DMS153 treated with DMSO at 0.1 percent for 48 hours (cell line): ENCODE data around the gene BPIFB2.

Source experiments
- DNase-seq: peaks from one replicate; lab custom pipeline; 2025; ENCODE audit not compliant: unreplicated experiment; lab: John Stamatoyannopoulos, UW

BPIFB2 gene

DNA sequence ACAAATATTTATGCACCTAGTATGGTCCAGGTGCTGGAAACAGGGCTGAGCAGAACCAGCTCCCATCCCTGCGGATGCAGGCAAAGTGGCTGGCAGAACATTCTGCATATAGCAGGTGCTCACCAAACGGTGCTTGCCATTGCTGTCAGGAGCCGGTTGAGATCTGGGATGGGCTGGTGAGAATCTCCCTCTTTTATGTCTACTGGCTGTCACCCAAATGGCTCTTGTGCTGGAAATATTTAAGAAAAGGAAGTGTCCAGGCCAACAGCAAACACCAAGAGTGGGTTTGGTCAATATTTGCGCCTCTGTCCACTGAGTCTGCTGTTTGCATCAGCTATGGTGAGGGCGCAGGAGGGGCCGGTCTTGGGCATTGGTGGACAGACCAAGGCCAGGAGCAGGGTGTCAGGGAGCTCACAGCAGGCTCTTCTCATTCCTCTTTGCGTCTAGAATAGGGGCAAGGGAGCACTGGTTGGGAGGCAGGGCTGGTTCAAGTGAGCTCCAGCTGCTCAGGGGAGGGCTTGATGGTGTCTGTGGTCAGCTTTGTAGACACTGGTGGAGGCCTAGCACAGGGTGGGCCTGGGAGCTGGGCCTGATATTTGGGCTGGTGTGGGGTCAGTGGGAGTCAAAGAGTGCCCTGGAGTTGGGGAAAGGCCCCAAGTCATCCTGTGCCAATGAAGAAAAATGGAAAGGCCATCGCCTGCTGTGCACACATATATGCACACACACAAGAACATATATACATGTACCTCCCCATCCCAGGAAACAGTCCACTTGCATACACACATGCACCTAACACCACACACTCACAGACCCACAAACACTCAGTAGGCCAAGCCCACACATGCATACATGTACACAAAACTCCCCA, 1.4 kb upstream of the BPIFB2 start:
- no peak for DNase-seq

- no peak for DNase-seq
Observed at GRCh38 chr20:33006776-33007375, 628 bp upstream of the BPIFB2 start.

GRCh38 chr20:33008336-33009213, 1.1 kb downstream of the BPIFB2 start:
- DNase-seq, result no peak

GRCh38 chr20:33009214-33010132, 2.0 kb downstream of the BPIFB2 start:
- peak; percentile 81 for DNase-seq

- DNase-seq, result no peak
Observed at GRCh38 chr20:33010133-33010504, 2.6 kb downstream of the BPIFB2 start.

DNA sequence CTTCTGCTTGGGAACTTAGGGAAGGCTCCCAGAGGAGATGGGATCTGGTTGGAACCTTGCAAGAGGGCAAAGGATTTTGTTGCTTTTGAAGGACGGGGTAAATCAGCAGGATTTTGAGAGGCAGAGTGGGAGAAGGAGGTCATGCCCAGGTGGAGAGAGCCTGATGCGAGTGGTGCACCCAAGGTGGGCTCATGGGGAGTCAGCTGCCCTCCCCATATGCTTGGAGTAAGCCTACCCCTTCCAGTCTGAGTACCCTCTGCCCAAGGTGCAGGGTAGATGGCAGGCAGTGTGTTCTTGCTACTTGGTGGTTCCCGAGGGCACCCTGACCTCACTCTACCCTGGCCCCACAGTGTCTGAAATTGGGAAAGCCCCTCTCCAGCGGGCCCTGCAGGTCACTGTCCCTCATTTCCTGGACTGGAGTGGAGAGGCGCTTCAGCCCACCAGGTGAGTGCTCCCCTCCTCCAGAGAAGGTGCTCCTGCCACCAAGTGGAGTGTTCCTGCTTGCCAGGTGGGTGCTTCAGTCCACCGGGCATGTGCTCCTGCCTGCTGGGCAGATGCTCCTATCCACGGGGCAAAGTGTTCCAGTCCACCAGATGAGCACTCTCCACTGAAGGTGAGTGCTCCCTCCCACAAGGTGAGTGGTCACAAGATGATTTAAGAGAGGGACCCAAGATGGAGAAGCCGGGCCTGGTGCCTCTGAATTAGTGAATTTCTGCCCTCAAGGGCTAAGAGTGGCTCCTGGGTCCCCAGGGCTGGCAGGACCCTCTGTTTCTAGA, 3.4 kb downstream of the BPIFB2 start:
- no peak for DNase-seq

- no peak for DNase-seq
Observed at GRCh38 chr20:33012327-33013189, 5.1 kb downstream of the BPIFB2 start.

DNA sequence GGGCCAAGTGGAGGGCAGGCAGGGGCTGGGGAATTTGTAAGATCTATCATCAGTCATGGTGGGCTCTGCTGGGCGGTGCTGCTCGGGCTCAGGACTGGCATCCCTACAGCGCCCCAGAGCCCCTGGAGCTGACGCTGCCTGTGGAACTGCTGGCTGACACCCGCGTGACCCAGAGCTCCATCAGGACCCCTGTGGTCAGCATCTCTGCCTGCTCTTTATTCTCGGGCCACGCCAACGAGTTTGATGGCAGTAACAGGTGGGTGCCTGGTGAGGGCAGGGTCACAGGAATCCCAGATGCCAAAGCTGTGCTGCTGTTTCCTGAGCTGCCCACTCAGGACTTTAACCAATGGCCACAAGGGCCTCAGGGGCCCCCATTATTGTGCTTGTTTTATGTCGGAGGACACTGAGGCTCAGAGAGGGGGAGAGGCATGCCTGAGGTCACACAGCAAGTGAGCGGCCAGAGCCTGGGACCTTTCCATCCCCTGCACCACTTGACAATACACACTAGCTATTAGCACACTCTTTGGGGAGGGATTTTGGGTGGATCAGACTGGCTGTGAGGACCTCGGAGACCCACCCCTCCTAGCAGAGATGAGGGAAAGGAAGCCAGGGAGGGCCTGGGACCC, 6.3 kb downstream of the BPIFB2 start:
- DNase-seq, result no peak

- DNase-seq, result no peak
Observed at GRCh38 chr20:33014336-33015113, 7.0 kb downstream of the BPIFB2 start.

DNA sequence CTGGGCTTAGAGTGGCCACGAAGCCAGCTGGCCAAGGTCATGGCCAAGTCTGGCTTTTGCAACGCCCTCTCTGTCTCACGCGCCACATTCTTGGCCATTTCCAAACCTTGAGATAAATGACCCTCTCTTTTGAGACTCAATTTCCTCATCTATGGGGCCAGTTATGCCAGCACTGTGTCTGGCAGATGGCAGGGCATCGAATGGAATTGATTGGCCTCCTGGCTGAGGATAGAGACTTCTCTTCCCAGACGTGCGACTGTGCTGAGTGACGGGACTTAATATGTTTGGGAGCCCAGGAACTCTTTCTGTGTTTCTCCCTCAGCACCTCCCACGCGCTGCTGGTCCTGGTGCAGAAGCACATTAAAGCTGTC, 7.6 kb downstream of the BPIFB2 start:
- no peak for DNase-seq

- DNase-seq, result no peak
Observed at GRCh38 chr20:33015700-33016580, 8.4 kb downstream of the BPIFB2 start.

DNA sequence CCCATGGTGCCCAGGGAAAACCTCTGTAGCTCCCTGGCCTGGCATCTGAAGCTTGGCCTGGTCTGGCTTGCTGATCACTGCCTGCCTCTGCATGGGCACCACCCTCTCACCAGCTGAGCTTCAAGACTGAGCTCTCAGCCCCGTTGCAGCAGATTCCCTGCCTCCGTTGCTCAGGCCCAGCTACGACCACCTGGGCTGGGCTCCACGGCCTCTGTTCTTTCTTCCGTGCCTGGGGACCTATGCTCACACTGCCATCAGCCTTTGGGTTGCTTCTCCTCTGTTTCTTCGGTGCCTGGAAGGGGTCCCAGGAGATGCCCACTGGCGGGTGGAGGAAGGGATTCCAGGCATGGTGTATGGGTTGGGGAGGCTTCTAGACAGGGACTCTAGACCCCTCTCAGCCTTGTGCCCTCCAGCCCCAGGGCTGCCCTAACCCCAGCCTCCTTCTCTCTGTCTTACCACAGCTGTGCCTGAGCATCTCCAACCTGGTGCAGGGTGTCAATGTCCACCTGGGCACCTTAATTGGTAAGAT, 9.1 kb downstream of the BPIFB2 start:
- no peak for DNase-seq

- no peak for DNase-seq
Observed at GRCh38 chr20:33017542-33017941, 10.0 kb downstream of the BPIFB2 start.

DNA sequence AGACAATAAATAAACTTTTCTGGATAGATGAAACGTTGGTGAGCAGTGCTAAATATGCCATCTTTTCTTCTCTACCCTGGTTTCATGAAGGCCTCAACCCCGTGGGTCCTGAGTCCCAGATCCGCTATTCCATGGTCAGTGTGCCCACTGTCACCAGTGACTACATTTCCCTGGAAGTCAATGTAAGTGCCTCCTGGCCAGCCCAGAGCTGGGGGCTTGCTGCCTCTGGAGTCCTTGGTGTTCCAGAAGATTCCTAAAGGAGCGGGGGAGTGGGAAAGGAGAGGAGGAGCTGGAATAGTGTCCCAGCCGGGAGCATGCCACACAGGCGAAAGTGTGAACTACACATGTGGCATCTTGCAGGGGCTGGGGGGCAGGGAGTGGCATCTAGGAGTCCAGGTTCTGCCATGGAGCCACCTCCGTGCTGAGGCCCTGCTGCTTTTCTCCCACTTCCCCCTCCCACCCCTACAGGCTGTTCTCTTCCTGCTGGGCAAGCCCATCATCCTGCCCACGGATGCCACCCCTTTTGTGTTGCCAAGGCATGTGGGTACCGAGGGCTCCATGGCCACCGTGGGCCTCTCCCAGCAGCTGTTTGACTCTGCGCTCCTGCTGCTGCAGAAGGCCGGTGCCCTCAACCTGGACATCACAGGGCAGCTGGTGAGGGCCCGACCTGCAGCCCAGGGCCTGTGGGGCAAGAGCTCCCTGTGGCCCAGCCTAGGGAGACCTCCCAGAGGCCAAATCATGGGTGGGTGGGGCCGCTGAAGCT, 10.8 kb downstream of the BPIFB2 start:
- DNase-seq, result no peak

DNA sequence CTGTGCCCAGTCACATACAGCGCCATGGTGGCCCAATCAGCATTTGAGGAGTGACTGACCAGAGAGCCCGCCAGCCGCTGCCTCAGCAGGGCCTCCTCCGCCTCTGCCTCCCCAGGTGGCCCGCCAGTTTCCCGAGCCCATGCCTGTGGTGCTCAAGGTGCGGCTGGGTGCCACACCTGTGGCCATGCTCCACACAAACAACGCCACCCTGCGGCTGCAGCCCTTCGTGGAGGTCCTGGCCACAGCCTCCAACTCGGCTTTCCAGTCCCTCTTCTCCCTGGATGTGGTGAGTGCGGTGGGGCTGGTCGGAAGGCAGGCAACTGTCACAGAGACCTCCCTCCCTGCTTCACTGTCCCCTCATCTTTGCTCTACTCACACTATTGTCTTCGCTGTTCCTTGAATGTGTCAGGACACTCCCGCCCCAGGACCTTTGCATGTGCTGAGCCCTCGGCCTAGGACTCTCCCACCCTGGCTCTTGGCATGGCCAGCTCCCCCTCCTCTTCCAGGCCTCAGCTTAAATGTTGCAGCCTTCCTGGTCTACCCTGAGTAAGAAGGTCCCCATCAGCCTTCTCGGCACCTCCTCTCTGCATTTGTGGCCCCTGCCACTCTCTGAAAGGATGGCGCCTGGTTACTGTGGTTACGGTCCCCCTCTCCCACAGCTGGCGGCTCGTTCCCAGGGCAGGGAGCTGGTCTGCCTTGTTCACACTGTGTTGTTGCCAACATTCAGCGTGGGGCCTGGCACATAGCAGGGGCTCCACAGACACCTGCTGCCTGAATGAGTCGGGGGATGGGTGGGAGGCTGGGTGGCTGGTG, 12.2 kb downstream of the BPIFB2 start:
- no peak for DNase-seq
